Measurements from ENCODE around the gene CTAGE1.

- TF ChIP-seq CTCF (conservative IDR thresholded peaks at IDR 0.05 in 1 of 2, IDR thresholded peaks at IDR 0.05 in 1 of 2; ENCODE audit: low read depth in 1 of 2, low read length in 2 of 2) (no peak), EZH2 (IDR thresholded peaks at IDR 0.05; ENCODE audit: low read length, missing control alignments) (no peak)
These were observed 6.8 kb upstream of the CTAGE1 start for GRCh38 chr18:22424565-22424963.
